NCI-H1417 treated with DMSO at 0.1 percent for 48 hours (cell line): Measurements from ENCODE around the gene MICAL3.

Source experiments
- DNase-seq: peaks from one replicate; lab custom pipeline; 2025; lab: John Stamatoyannopoulos, UW

Gene MICAL3

GRCh38 chr22:17867160-17867785 is 157.1 kb downstream of the MICAL3 start:
- DNase-seq: no peak

- DNase-seq: no peak
These were observed 157.7 kb downstream of the MICAL3 start for GRCh38 chr22:17866621-17867020.

- no peak for DNase-seq
These were observed 158.2 kb downstream of the MICAL3 start for GRCh38 chr22:17866127-17866526.

- DNase-seq: no peak
These were observed 158.9 kb downstream of the MICAL3 start for GRCh38 chr22:17865183-17866055.

GRCh38 chr22:17864398-17865182 is 159.8 kb downstream of the MICAL3 start:
- DNase-seq: no peak

GRCh38 chr22:17862646-17863181 is 161.6 kb downstream of the MICAL3 start:
- no peak for DNase-seq

GRCh38 chr22:17861909-17862308 is 162.5 kb downstream of the MICAL3 start:
- DNase-seq: no peak

- no peak for DNase-seq
These were observed 164.0 kb downstream of the MICAL3 start for GRCh38 chr22:17860220-17860965.

GRCh38 chr22:17858033-17858432 is 166.3 kb downstream of the MICAL3 start:
- no peak for DNase-seq

- DNase-seq: no peak
These were observed 168.6 kb downstream of the MICAL3 start for GRCh38 chr22:17855572-17856290.

GRCh38 chr22:17853073-17853472 is 171.3 kb downstream of the MICAL3 start:
- no peak for DNase-seq

- DNase-seq: no peak
These were observed 172.6 kb downstream of the MICAL3 start for GRCh38 chr22:17851759-17852158.

- DNase-seq: no peak
These were observed 176.8 kb downstream of the MICAL3 start for GRCh38 chr22:17847360-17848078.

GRCh38 chr22:17846326-17846992 is 177.9 kb downstream of the MICAL3 start:
- DNase-seq: no peak

- no peak for DNase-seq
These were observed 178.6 kb downstream of the MICAL3 start for GRCh38 chr22:17845790-17846189.

- no peak for DNase-seq
These were observed 179.0 kb downstream of the MICAL3 start for GRCh38 chr22:17845327-17845726.

GRCh38 chr22:17844150-17844549 is 180.2 kb downstream of the MICAL3 start:
- DNase-seq: no peak

- no peak for DNase-seq
These were observed 182.0 kb downstream of the MICAL3 start for GRCh38 chr22:17842386-17842785.

GRCh38 chr22:17841836-17842235 is 182.5 kb downstream of the MICAL3 start:
- DNase-seq: no peak
